HG03521 (cell line): ENCODE results near the gene NR3C2.
"Not testable (repeated sequence)": the region's sequence is repeated elsewhere in the genome, so short reads cannot be mapped to it uniquely, and the experiment has no call there.

ENCODE experiments used
- ATAC-seq: cut with Tn5 transposase; IDR thresholded peaks from one replicate; pipeline ENCODE4 v1.9.1; 2021; ENCODE audit warnings: mild to moderate bottlenecking, moderate library complexity; ENCODE audit not compliant: unreplicated experiment

NR3C2 gene

DNA sequence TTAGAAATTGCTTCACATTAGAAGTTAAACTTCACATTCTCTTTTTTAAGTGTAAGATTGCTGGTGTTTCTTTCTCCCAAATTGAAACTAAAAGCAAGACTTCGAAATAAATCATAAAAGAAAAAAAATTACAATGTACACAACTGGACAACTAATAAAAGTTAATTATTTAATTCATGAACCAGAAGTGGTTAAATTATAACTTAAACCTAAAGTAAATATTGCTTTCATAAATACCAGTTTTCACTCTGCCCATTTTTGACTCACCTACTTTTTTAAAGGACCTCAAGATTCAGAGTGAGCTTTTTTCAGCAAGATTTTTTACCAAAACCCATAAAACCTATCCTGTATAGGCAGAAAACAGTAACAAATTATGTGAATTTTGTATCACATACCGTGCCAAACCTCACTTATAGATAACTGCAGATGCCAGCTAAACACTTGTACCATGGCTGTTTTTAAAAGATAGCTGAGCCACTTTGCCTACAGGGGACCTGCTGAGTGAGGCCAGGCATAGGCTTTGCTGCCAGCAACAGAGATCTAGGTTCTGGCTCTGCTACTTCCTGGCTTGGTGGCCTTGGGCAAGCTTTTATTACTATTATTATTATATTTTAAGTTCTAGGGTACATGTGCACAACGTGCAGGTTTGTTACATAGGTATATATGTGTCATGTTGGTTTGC is 259.8 kb downstream of the NR3C2 start:
- no peak for ATAC-seq

DNA sequence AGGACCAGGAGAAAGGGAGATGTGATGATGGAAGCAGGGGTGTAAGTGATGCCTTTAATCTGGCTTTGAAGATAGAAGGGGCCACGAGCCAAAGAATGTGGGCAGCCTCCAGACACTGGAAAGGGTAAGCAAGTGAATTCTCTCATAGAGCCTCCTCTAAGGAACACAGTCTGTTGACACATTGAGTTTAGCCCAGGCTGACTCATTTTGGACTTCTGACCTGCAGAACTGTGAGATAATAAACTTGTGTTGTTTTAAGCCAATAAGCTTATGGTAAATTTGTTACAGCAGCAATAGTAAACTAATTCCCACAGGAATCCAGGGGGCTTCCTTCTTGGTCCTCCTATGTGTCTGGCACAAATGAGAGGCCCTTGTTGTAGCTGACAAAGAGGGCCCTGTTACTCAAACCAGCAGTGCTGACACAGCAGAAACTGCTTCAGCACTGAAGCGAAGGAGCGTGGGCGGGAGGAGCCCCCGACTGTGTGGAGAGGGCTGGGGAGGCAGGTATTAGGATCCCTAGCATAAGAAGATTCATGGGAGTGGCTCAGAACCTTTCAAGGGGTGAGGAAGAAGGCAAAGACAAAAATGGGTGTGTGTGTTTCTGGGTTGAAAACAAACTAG is 268.7 kb downstream of the NR3C2 start:
- no peak for ATAC-seq

DNA sequence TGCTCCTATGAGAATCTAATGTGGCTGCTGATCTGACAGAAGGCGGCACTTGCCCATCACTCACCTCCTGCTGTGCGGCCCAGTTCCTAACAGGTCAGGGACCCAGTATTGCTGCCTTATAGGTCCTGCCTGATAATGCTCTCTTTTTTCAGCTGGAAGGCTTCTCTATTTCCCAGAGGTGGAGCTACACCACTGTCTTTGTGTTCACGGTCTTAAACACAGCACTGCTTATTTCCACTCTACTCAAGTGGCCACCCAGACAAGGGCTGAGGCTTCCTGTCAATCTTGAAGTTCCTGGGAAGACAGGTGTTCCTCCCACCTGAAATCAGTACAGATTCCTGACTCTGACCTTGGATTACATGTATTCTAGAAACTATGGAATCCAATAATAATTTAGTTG is 270.6 kb downstream of the NR3C2 start:
- ATAC-seq = no peak

DNA sequence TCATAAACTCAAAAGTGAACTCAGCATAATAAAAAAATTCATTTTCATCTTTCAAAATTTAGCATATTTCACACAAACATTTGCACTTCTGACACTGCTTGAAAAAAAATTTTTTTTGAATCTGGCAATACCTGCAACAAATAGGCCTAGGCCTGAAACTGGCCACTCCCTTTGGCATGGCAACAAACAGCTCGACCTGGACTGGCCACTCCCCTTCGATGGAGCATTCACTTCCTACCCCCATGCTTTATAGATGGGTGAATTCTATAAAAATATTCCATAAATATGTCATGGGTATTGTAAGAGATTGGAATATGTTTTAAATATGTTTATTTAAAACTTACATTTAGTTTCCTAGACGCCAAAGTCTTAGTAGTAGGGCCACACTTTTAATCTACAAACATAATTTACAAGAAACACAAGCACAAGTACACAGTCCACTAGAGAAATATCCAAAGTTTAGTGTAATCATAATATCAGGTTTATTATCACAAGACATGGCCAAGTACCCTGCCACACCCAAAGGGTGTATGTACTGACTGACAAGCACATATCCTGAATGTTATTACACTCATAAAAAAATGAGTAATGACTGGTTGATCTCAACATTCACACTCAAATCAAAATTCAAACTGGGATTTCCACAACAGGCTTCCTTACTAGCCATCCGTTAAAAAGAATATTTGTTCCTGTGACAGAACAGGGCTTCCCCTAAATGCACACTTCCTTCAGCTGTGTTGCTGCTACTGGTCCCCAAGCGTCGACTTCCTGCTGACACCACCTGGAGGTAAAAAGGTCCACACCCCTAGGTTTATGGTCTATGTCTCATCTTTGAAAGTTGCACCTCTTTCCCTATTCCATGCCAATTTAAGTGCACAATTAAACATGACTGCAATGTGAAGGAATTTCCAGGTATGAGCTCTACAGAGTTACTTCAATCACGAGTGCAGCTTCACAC is 271.5 kb downstream of the NR3C2 start:
- ATAC-seq = no peak

DNA sequence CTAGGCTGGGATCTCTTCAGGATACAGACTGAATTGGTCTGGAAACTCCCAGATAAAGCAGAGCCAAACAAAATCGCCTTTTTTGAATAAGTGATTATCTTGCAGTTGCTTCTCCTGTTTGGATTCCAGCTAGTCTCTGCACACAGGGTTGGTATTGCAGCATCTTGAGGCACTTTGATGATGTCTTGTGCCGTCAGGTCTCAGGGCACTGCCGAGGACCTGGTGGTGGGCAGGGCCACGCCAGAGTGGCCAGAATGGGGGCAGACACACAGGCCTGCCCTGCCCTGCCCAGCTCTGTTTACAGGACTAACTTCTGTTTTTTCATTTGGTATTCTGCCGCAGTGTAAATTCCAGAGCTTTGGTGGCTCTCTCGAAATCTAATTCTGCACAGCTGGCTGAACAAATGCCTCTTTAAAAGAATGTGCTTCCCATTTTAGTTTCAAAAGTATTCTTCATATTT is 276.1 kb downstream of the NR3C2 start:
- ATAC-seq = no peak

DNA sequence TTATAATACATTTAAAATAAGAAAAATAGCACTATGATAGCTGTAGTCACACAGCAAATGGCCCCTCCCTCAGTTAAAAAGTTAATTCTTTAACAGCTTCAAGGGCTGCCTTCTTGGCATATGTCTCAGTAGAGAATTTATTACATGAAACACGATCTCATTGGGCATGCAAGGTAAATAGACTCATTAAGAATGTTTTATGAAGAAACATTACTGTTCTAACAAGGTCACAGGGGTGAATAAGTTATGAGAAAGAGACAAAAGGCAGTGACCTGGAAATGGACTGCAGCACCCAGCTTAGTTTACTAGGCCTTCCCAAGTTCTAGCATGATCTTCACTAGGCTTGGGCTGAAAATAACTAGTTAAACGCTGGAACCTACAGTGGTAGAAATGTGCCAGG is 277.7 kb downstream of the NR3C2 start:
- no peak for ATAC-seq

DNA sequence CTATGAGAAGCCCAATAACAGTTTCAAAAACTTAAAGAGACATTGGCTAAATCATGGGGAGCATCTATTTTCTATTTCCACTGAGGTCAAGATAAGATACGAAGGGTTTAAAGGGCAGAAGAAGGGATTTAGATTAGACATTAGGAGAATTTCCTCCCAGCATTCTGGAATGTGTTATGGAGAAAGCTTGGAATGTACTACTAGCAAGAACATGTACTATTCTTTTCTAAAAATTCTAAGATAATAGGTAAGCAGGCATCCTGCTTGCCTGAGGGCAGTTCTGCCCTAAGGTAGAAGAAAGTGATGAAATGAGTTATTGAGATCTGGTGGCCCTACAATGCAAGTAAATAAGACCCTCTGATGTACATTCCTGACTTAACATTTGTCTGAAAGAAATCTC is 279.2 kb downstream of the NR3C2 start:
- no peak for ATAC-seq

DNA sequence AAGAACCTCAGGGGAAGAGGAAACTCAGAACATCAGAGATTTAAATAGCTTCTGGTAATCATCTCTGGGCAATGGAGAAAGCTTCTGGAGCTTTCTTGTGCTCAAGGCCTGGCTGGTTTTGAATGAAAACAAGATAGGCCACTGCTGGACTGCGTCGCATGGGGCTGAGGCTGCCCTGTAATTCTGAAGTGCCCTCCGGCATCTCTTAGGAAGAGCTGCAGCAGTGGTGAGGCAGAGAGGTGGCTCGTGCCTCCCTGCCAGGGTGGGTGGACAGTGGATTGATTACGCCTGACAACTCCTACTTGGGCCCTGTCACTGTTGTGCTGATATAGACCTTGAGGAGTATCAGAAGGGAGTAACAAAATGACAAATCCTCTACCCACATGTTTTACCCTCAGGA is 279.7 kb downstream of the NR3C2 start:
- ATAC-seq = no peak

DNA sequence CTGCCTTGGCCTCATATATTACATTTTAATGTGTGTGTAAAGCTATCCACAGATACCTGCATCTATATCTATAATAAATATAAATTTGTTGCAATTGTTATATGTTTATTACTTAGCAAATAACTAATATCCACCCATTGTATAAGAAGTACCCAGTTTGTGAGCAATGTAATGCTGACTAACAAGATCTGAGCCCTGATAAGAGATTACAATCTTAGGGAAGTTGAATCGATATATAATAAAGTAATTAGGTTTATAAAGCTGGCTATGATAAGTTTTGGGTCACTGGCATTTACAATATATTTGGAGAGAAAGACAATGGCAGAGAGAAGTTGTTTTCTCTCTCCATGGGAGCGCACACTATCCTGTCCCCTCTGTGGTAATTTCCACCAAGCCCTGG is 280.6 kb downstream of the NR3C2 start:
- ATAC-seq = no peak

DNA sequence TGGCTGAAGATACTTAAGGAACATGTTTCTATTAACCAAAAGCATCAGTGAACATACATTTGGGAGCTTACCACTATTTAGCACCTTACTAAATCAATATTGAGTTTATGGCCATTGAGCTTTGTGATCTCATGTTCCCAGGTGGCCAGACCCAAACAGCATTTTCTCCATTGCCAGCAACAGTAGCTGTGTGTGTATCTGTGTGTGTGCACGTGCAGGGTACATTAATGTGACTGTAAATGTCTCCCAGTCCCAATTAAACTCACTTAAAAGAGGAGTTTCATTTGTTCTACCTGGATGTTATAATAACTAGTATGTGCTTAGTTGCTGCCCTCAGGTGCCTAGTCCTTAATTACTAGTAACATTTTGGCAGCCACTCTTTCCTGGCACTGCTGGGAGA is 282.4 kb downstream of the NR3C2 start:
- no peak for ATAC-seq

DNA sequence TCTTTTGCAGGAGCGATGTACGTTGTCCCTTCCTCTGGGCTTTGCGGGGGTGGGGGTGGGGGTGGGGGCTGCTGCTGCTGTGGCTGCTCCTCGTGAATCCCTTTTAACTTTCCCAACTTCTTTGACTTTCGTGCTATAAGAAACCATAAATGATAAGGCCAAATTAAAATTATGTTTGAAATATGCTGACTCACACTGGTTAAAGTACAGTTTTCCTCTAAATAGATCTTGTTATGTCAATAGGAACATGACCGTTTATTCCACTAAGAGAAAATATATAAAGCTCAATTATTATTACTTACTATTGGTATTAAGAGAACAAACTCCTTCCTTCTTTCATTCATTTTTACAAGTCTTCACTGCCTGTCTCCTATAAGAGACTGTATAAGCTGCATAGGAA is 287.4 kb downstream of the NR3C2 start:
- no peak for ATAC-seq

DNA sequence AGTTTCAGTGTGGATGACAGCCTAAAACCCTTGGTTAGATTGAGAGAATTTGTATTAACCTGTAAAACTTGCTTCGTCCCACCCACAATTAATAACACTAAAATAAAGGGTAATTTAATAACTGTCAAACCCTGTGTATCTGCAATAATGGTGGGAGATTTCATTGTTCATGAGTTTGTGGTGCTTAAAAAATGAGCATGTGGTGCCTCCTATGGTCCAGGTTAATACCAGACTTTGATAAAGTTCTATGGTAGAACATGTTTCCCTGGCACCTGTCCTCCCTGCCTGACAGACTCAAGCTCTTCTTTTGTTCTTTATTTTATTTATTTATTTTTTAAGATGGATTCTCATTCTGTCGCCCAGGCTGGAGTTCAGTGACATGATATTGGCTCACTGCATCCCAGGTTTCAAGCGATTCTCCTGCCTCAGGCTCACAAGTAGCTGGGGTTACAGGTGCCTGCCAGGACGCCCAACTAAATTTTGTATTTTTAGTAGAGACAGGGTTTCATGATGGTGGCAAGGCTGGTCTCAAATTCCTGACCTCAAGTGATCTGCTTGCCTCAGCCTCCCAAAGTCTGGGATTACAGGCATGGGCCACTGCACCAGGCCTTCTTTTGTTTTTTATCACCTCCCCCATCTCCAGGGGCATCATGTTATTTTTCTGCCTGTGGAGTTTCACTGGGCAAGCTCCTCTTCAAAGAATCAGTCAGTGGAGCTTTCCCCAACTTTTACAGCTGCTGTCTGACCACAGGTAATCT is 289.2 kb downstream of the NR3C2 start:
- no peak for ATAC-seq

DNA sequence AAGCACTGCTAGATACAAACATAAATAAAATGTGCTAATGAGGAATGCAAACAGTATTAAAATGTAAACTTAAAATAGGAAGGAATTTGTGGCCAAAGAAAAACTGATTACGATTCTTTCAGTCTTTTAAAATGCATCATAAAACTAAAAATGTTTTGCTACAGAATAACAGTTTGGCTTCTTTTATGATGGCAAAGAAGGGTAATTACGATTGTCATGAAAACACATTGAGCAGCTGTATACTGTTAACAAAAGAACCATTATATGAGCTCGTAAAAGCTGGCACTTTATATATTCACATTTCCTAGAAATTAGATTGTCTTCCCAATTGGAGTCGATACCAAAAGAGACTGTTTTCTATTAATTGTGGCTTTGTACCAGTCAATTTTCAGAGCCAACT is 290.4 kb downstream of the NR3C2 start:
- ATAC-seq = no peak

DNA sequence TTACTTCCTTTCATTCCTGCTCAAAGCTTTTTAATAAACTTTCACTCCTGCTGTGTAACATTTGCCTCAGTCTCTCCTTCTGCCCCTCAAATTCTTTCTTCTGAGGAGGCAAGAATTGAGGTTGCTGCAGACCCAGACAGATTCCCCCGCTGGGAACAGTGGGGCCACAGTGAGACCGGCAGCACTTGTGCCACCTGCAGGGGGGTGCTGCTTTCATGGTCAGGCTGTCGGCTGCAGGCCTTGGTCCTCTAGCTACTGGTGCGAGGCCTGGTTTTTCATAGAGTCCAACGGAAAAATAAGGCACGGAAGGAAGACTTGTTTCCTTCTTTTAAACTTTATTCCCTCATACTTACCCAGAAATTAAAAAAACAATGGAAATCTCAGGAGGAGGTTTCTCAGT is 296.7 kb downstream of the NR3C2 start:
- ATAC-seq = no peak

DNA sequence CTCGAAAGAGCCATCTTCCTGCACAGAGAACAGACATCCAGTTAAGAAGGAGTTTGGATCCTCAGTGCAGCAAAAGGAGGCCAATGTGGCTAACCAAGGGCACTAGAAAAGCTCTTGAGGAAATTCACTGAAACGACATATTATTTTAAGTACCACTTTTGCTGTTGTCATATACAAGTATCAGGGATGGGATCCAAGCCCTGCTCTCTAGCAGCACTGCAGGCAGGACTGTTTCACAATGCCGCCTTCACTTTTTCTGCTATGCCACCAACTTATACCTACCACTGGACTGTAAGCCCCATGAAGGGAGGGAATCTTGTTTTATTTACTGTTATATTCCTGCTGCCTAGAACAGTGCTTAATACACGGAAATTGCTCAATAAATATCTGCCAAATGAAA is 299.0 kb downstream of the NR3C2 start:
- ATAC-seq = no peak

DNA sequence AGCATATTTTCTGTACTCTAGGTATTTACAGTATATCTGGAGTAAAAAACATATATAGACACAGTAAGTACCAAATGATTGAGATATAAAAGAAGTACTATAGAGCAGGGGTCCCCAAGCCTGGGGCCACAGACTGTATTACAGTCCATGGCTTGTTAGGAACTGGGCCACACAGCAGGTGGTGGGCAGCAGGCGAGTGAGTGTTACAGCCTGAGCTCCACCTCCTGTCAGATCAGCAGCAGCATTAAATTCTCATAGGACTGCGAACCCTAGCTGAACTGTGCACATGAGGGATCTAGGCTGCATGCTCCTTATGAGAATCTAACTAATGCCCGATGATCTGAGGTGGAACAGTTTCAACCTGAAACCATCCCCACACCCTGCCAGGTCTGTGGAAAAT is 300.7 kb downstream of the NR3C2 start:
- ATAC-seq = no peak

DNA sequence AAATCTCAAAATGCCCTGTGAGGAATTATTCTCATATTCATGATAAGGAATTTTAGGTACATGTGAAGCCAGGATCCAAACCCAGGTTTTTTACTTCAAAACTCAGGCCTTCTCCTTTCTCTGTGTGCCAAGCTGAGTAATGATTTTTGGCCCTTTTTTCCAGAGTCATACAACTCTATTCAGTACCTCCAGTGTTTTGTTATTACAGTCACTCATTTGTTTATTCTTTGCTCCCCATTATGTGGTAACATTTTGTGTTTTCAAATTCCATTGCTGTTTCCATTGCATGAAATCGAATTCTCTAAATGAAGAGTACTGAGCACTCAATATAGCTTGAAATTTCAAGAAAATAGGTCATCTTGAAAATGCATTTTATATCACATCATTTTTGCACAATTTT is 315.4 kb downstream of the NR3C2 start:
- ATAC-seq = no peak

DNA sequence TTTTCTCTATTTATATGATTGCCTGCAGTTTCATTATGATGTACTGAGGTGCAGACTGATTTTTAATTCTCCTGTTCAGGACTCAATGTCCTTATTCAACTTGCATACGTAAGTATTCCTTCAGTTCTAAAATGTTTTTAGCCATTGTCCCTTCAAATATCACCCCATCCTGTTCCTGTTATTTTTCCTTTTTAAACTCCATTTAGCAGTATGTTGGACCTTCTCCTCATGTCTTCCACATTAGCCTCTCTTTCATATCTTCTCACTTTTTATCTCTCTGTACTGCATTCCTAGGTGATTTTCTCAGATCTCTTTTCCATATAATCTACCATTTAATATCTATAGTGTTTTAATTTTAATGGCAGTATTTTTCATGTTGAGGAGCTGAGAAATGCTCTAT is 317.7 kb downstream of the NR3C2 start:
- no peak for ATAC-seq

DNA sequence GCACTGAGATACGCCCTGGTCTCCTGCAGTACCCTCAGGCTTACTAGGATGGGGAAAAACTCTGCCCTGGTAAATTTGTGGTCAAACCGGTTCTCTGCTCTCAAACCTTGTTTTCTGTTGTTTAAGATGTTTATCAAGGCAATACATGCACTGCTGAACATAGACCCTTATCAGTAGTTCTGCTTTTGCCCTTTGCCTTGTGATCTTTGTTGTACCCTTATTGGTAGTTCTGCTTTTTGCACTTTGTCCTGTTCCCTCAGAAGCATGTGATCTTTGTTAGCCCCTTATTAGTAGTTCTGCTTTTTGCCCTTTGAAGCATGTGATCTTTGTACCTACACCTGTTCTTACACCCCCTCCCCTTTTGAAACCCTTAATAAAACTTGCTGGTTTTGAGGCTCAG is 319.1 kb downstream of the NR3C2 start:
- not testable (repeated sequence) for ATAC-seq

DNA sequence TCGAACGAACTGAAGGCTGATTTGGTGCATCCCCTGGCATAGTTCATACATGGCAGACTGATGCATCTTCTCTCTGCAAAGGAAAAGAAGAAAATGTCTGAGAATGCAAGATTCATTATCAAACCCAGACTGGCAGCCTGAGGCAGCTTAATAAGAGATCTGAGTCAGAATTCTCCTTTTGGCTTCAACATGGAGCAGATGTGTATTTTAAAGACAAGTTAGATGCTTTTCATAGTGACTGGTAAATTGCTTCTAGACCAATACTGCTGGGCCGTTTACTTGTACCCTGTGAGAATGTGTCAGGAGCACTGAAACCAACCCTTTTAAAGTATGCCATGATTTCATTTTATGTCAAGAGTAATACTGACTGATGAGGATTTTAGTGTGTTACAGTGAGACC is 322.0 kb downstream of the NR3C2 start:
- no peak for ATAC-seq

DNA sequence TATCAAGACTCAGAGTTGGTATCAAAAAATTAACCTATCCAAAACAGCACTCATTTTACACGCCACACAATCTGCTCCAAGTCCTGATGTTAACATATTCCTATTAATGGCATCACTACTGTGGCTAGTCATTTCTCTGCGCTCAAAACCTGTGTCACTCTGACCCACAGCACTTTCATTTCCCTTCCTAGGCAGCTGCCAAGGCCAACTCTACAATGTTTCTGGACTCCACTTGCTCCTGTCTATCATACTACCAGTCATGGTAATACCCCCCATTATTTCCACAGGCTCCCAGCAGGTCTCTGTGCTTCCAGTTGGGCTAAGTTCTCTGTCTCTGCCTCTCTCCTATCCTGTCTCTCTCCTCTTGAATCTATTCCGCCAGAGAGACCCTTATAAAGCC is 323.6 kb downstream of the NR3C2 start:
- ATAC-seq = no peak
